Measurements from ENCODE around the gene MMAB.
"Not testable (repeated sequence)": the region's sequence is repeated elsewhere in the genome, so short reads cannot be mapped to it uniquely, and the experiment has no call there.

Gene MMAB

GRCh38 chr12:109573029-109573913 lies at the start of gene MMAB, which contains the start of gene MVK:
Gene MMAB (minus strand): TSS chr12:109573504. CDS start chr12:109573480, 24 bp downstream.
Gene MVK (plus strand): TSS chr12:109573794. CDS start chr12:109574823, 1,029 bp downstream.
- peak; percentile 99 for DNase-seq

GRCh38 chr12:109621901-109622364 lies 48.6 kb upstream of the MMAB start:
- DNase-seq = peak; percentile 97

- DNase-seq = peak; percentile 55
Measured at GRCh38 chr12:109621211-109621694, 47.9 kb upstream of the MMAB start.

GRCh38 chr12:109619002-109619604 lies 45.8 kb upstream of the MMAB start:
- no peak for DNase-seq

GRCh38 chr12:109618082-109618481 lies 44.8 kb upstream of the MMAB start:
- DNase-seq = no peak

GRCh38 chr12:109617491-109617890 lies 44.2 kb upstream of the MMAB start:
- DNase-seq = no peak

- DNase-seq = no peak
Measured at GRCh38 chr12:109615556-109616229, 42.4 kb upstream of the MMAB start.

- DNase-seq = peak; percentile 73
Measured at GRCh38 chr12:109613649-109614455, 40.5 kb upstream of the MMAB start.

- no peak for DNase-seq
Measured at GRCh38 chr12:109612975-109613502, 39.7 kb upstream of the MMAB start.

GRCh38 chr12:109612003-109612402 lies 38.7 kb upstream of the MMAB start:
- no peak for DNase-seq

- no peak for DNase-seq
Measured at GRCh38 chr12:109611223-109611622, 37.9 kb upstream of the MMAB start.

- no peak for DNase-seq
Measured at GRCh38 chr12:109610523-109610922, 37.2 kb upstream of the MMAB start.

GRCh38 chr12:109609342-109609741 lies 36.0 kb upstream of the MMAB start:
- no peak for DNase-seq

- no peak for DNase-seq
Measured at GRCh38 chr12:109608793-109609192, 35.5 kb upstream of the MMAB start.

- DNase-seq = no peak
Measured at GRCh38 chr12:109608270-109608669, 35.0 kb upstream of the MMAB start.

GRCh38 chr12:109607618-109608017 lies 34.3 kb upstream of the MMAB start:
- DNase-seq = no peak

GRCh38 chr12:109606320-109607028 lies 33.2 kb upstream of the MMAB start:
- DNase-seq = no peak

- DNase-seq = no peak
Measured at GRCh38 chr12:109605599-109606228, 32.4 kb upstream of the MMAB start.

GRCh38 chr12:109605016-109605415 lies 31.7 kb upstream of the MMAB start:
- no peak for DNase-seq

- no peak for DNase-seq
Measured at GRCh38 chr12:109604132-109604585, 30.9 kb upstream of the MMAB start.

- not testable (repeated sequence) for DNase-seq
Measured at GRCh38 chr12:109602132-109602531, 28.8 kb upstream of the MMAB start.
